CD4-positive, alpha-beta T cell (primary cell): ENCODE results near the gene TRAPPC6A. TPM values are rescaled to one million over a fixed set of nuclear protein-coding genes. Genes with fewer than 3 reads are reported as not detected.

Experiments
- ATAC-seq: fragments of 200-7000 bp; cut with Tn5 transposase; one replicate; pipeline ENCODE4 v1.10.0; 2022; ENCODE audit warnings: mild to moderate bottlenecking; ENCODE audit not compliant: poor library complexity
- CTCF ChIA-PET: fragments of 350-600 bp; sonication (Branson Sonifier 250); formaldehyde crosslinking; loops from one replicate; lab custom pipeline; 2021; ENCODE audit warnings: antibody characterized with exemption, inconsistent platforms; lab: Charles Lee
- POLR2A ChIA-PET: fragments of 350-600 bp; sonication (Branson Sonifier 250); formaldehyde crosslinking; loops from one replicate; lab custom pipeline; 2021; ENCODE audit warnings: antibody characterized with exemption, inconsistent platforms; lab: Charles Lee
- DNase-seq, 14 experiments: peaks; one replicate each; pipeline ENCODE4 v3.0.0-alpha.2; 2013 to 2020; ENCODE audit warnings: mixed read lengths in 2 of 14
- H3K27ac ChIP-seq, 2 donors: one replicate each; pipeline versions ENCODE4 v1.5.1 to v1.7.0; 2013; ENCODE audit warnings: low read length in 2 of 2, low read depth in 1 of 2, mild to moderate bottlenecking in 1 of 2
- H3K27me3 ChIP-seq, 2 experiments: 1 replicate in 1 of 2; 2 replicates in 1 of 2; pipeline versions ENCODE4 v1.6.1 to v1.7.0; 2013; ENCODE audit warnings: low read length in 2 of 2, control low read depth in 1 of 2, mild to moderate bottlenecking in 1 of 2, moderate library complexity in 1 of 2; ENCODE audit not compliant: insufficient read depth in 2 of 2, control insufficient read depth in 1 of 2
- H3K36me3 ChIP-seq: one replicate; pipeline ENCODE4 v1.6.1; 2013; ENCODE audit warnings: low read length, control low read depth; ENCODE audit not compliant: insufficient read depth
- H3K4me1 ChIP-seq: one replicate; pipeline ENCODE4 v1.6.1; 2013; ENCODE audit warnings: low read length, control low read depth; ENCODE audit not compliant: insufficient read depth
- H3K4me3 ChIP-seq: one replicate; pipeline ENCODE4 v1.5.1; 2013; ENCODE audit warnings: mild to moderate bottlenecking, low read length, moderate library complexity
- H3K9me3 ChIP-seq, 2 experiments: 1 replicate in 1 of 2; 2 replicates in 1 of 2; pipeline versions ENCODE4 v1.6.1 to v1.7.0; 2013; ENCODE audit warnings: low read length in 2 of 2, mild to moderate bottlenecking in 2 of 2, control low read depth in 1 of 2, moderate library complexity in 1 of 2; ENCODE audit not compliant: control insufficient read depth in 1 of 2, insufficient read depth in 1 of 2
- H3K27ac Mint-ChIP-seq: one replicate; pipeline ENCODE4 v1.8.0; 2020; ENCODE audit warnings: mixed read lengths
- H3K27me3 Mint-ChIP-seq: one replicate; pipeline ENCODE4 v1.8.0; 2021; ENCODE audit warnings: mixed read lengths
- H3K36me3 Mint-ChIP-seq: one replicate; pipeline ENCODE4 v1.8.0; 2021; ENCODE audit warnings: low read depth, mixed read lengths
- H3K4me1 Mint-ChIP-seq: one replicate; pipeline ENCODE4 v1.8.0; 2021; ENCODE audit warnings: low read depth, mixed read lengths
- H3K4me3 Mint-ChIP-seq: one replicate; pipeline ENCODE4 v1.8.0; 2020; ENCODE audit warnings: mild to moderate bottlenecking, mixed read lengths
- H3K9me3 Mint-ChIP-seq: one replicate; pipeline ENCODE4 v1.8.0; 2020; ENCODE audit warnings: mixed read lengths
- intact Hi-C, 2 experiments: fragments of 100-400 bp; cut with DNase I in 1 of 2; cut with micrococcal nuclease in 1 of 2; formaldehyde crosslinking; loops; one replicate each; pipeline versions ENCODE4 v1.15.1 to v1.9.0; 2023 to 2025; cut with DNase I, micrococcal nuclease
- total RNA-seq, 174 experiments: library from RNA in 2 of 174; stranded (reverse) in 2 of 174; gene quantifications; one replicate each; pipeline ENCODE4 v1.2.3 and lab custom pipeline; 2021 to 2026
- TF ChIP-seq, protein P1 (sequence below): fragments of 200-600 bp; IDR thresholded peaks from one replicate; pipeline ENCODE4 v1.8.0; 2022; ENCODE audit warnings: antibody characterized with exemption, mild to moderate bottlenecking

TRAPPC6A gene
- total RNA-seq, 2 experiments from 2014 or later = 32.0 to 38.8 TPM

DNA sequence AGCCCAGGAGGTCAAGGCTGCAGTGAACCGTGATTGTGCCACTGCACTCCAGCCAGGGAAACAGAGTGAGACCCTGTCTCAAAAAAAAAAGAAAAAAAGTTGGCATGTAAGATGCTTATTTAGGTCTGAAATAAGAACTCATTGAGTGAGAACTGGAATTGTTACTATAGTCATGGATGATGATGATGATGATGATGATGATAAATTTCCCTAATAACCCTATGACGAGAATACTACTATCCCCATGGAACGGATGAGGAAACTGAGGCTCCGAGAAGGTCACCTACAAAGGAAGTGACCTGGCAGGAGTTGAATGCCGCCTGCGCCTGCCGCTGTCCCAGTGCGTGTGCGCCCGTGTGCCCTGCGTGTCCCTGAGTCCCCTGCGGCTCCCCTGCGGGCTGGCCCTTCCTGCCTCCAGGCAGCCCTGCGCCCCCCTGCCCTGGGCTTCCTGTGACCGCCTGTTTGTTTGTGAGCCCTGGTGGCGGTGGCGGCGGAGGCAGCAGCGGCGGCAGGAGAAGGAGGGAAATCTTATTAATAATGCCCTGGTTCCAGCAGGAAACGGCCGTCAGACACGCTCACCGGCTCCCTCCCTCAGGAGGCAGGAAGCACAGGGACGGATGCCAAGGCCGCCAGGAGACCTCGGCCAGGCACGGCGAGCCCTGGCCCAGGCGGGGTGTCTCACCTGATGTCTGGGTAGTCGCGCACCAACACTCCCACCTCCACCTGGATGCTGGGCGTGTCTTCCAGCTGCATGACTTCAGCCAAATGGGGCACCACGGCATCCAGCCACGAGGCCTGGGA, 37.6 kb upstream of the TRAPPC6A start:
- H3K27ac ChIP-seq = no peak overlapping the region
- Mint-ChIP-seq H3K4me1 (no peaks in the 10 kb centered on the region), H3K27ac (no peak overlapping the region), H3K36me3 (no peaks in the 10 kb centered on the region), H3K9me3 (no peaks in the 10 kb centered on the region), H3K27me3 (peaks cover 47% of the 10 kb centered on the region), H3K4me3 (no peak overlapping the region)
- no peaks in the 10 kb centered on the region for H3K9me3 ChIP-seq
- peaks cover 40 to 46% of the 10 kb centered on the region in 2 experiments for H3K27me3 ChIP-seq
- POLR2A ChIA-PET = no interaction called here
- no peak overlapping the region for H3K4me3 ChIP-seq
- CTCF ChIA-PET = no interaction called here
- no peaks in the 10 kb centered on the region for H3K36me3 ChIP-seq
- intact Hi-C loops = no loop called here
- ATAC-seq (no peak), DNase-seq (no peak)
- TF ChIP-seq, protein P1, sequence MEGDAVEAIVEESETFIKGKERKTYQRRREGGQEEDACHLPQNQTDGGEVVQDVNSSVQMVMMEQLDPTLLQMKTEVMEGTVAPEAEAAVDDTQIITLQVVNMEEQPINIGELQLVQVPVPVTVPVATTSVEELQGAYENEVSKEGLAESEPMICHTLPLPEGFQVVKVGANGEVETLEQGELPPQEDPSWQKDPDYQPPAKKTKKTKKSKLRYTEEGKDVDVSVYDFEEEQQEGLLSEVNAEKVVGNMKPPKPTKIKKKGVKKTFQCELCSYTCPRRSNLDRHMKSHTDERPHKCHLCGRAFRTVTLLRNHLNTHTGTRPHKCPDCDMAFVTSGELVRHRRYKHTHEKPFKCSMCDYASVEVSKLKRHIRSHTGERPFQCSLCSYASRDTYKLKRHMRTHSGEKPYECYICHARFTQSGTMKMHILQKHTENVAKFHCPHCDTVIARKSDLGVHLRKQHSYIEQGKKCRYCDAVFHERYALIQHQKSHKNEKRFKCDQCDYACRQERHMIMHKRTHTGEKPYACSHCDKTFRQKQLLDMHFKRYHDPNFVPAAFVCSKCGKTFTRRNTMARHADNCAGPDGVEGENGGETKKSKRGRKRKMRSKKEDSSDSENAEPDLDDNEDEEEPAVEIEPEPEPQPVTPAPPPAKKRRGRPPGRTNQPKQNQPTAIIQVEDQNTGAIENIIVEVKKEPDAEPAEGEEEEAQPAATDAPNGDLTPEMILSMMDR = no peak
- peaks cover 5% of the 10 kb centered on the region for H3K4me1 ChIP-seq

DNA sequence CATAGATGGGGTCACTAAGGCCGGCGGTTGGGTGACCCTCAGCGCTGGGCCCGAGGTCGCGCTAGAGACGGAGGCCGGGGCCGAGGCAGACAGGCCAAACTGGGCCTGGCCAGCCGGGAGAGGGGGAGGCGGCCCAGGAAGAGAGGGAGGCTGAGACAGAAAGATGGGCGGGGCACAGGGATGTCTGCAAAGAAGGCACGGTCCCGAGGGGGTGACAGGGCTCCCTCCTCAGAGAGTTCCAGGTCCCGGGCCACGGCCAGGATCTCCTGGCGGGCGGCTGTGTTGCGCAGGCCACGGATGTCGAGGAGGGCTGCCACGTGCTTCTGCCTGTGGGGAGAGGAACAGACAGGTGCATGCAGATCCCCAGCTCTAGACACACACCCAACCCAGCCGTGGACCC, 35.0 kb upstream of the TRAPPC6A start:
- Histone ChIP-seq H3K27me3 (peaks cover 33 to 41% of the 10 kb centered on the region in 2 experiments), H3K4me3 (no peak overlapping the region), H3K36me3 (no peaks in the 10 kb centered on the region), H3K27ac (no peak overlapping the region), H3K9me3 (no peaks in the 10 kb centered on the region), H3K4me1 (peaks cover 5% of the 10 kb centered on the region)
- H3K27me3 Mint-ChIP-seq = peaks cover 29% of the 10 kb centered on the region
- DNase-seq = no peak
- ChIA-PET CTCF (no interaction called here), POLR2A (no interaction called here)
- TF ChIP-seq, protein P1 = no peak
- intact Hi-C loops = no loop called here
- no peak overlapping the region for H3K27ac Mint-ChIP-seq
- H3K4me1 Mint-ChIP-seq = no peaks in the 10 kb centered on the region
- no peak for ATAC-seq
- no peaks in the 10 kb centered on the region for H3K36me3 Mint-ChIP-seq
- H3K9me3 Mint-ChIP-seq = no peaks in the 10 kb centered on the region
- no peak overlapping the region for H3K4me3 Mint-ChIP-seq

DNA sequence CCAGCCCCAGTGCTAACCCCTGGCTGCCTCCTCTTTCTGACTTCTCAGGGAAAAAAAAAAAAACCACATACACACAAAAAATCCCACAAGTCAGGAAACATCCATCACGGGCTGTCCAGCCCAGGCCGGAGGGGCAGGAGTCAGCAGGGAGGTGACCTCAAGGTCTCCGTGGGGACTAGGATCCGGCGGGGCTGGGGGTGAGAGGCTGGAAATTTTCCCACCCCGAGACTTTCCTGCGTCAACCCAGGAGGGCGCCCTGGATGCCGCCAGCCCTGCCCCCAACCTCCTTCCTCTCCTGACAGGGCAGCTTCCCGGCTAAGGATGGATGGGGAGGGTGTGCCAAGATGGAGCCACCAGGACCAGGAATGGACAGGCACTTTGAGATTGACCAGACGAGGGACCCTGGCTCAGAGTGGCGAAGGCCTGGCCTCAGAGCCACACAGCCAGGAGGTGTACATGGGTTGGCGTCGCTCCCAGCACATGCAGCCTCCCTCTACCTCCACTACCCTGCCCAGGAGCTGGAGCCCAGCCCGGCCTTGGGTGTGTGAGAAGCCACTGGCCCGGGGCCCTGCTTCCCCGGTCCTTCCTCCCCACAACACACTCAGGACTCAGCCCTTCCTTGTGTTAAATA, 33.8 kb upstream of the TRAPPC6A start:
- Histone ChIP-seq H3K36me3 (no peaks in the 10 kb centered on the region), H3K27ac (no peak overlapping the region), H3K9me3 (no peaks in the 10 kb centered on the region), H3K4me1 (peaks cover 5% of the 10 kb centered on the region), H3K27me3 (peaks cover 28 to 30% of the 10 kb centered on the region in 2 experiments), H3K4me3 (no peak overlapping the region)
- intact Hi-C loops = no loop called here
- ChIA-PET POLR2A (no interaction called here), CTCF (no interaction called here)
- DNase-seq (no peak), ATAC-seq (no peak)
- Mint-ChIP-seq H3K9me3 (no peaks in the 10 kb centered on the region), H3K27ac (no peak overlapping the region), H3K36me3 (no peaks in the 10 kb centered on the region), H3K4me1 (no peaks in the 10 kb centered on the region), H3K27me3 (peaks cover 21% of the 10 kb centered on the region), H3K4me3 (no peak overlapping the region)
- TF ChIP-seq, protein P1 = no peak
